ENCODE measurements around the gene DNAJC5G.
"Not testable (repeated sequence)": the region's sequence is repeated elsewhere in the genome, so short reads cannot be mapped to it uniquely, and the experiment has no call there.

The DNAJC5G gene

GRCh38 chr2:27262379-27263286 lies 12.6 kb upstream of the DNAJC5G start, which contains the start of gene SLC30A3:
SLC30A3 (minus strand) TSS chr2:27263047; CDS start chr2:27262906, 141 bp downstream.
- Mint-ChIP-seq H3K4me3 (peak within 1 kb of the TSS; percentile 82), H3K36me3 (ENCODE audit: low read depth) (no peaks in the 10 kb centered on the region), H3K27ac (no peak within 1 kb of the TSS), H3K4me1 (peaks cover 34% of the 10 kb centered on the region), H3K27me3 (ENCODE audit: low read depth, poor library complexity) (peaks cover 44% of the 10 kb centered on the region), H3K9me3 (no peaks in the 10 kb centered on the region)
- no peak for TF ChIP-seq CTCF (IDR thresholded peaks at IDR 0.05)
- peak; percentile 78 for DNase-seq

- Mint-ChIP-seq H3K36me3 (ENCODE audit: low read depth) (no peaks in the 10 kb centered on the region), H3K4me1 (peaks cover 34% of the 10 kb centered on the region), H3K27ac (no peak overlapping the region), H3K9me3 (no peaks in the 10 kb centered on the region), H3K4me3 (peak overlapping the region; percentile 82), H3K27me3 (ENCODE audit: low read depth, poor library complexity) (peaks cover 35% of the 10 kb centered on the region)
- DNase-seq: peak; percentile 32
- TF ChIP-seq CTCF (IDR thresholded peaks at IDR 0.05): no peak
Observed at GRCh38 chr2:27263287-27264252, 11.7 kb upstream of the DNAJC5G start.

- H3K27ac Mint-ChIP-seq: no peak overlapping the region
- no peak for DNase-seq
- H3K4me3 Mint-ChIP-seq: peak overlapping the region; percentile 82
- H3K36me3 Mint-ChIP-seq (ENCODE audit: low read depth): no peaks in the 10 kb centered on the region
- no peaks in the 10 kb centered on the region for H3K9me3 Mint-ChIP-seq
- TF ChIP-seq CTCF (IDR thresholded peaks at IDR 0.05): no peak
- peaks cover 34% of the 10 kb centered on the region for H3K4me1 Mint-ChIP-seq
- H3K27me3 Mint-ChIP-seq (ENCODE audit: low read depth, poor library complexity): peaks cover 28% of the 10 kb centered on the region
Observed at GRCh38 chr2:27264253-27264752, 10.9 kb upstream of the DNAJC5G start.

- H3K36me3 Mint-ChIP-seq (ENCODE audit: low read depth): no peaks in the 10 kb centered on the region
- H3K9me3 Mint-ChIP-seq: no peaks in the 10 kb centered on the region
- H3K4me3 Mint-ChIP-seq: peak overlapping the region; percentile 74
- peak; percentile 64 for TF ChIP-seq CTCF (IDR thresholded peaks at IDR 0.05)
- H3K4me1 Mint-ChIP-seq: peaks cover 34% of the 10 kb centered on the region
- DNase-seq: peak; percentile 84
- no peak overlapping the region for H3K27ac Mint-ChIP-seq
- H3K27me3 Mint-ChIP-seq (ENCODE audit: low read depth, poor library complexity): peaks cover 22% of the 10 kb centered on the region
Observed at GRCh38 chr2:27264753-27265535, 10.3 kb upstream of the DNAJC5G start.

GRCh38 chr2:27265536-27265870 lies 9.7 kb upstream of the DNAJC5G start:
- Mint-ChIP-seq H3K4me1 (peaks cover 34% of the 10 kb centered on the region), H3K27me3 (ENCODE audit: low read depth, poor library complexity) (peaks cover 16% of the 10 kb centered on the region), H3K36me3 (ENCODE audit: low read depth) (no peaks in the 10 kb centered on the region), H3K9me3 (no peaks in the 10 kb centered on the region), H3K4me3 (peak overlapping the region; percentile 24), H3K27ac (no peak overlapping the region)
- no peak for DNase-seq
- TF ChIP-seq CTCF (IDR thresholded peaks at IDR 0.05): no peak

GRCh38 chr2:27268296-27268695 lies 6.9 kb upstream of the DNAJC5G start:
- peaks cover 11% of the 10 kb centered on the region for H3K27me3 Mint-ChIP-seq (ENCODE audit: low read depth, poor library complexity)
- not testable (repeated sequence) for H3K9me3 Mint-ChIP-seq; DNase-seq; H3K4me3 Mint-ChIP-seq; H3K27ac Mint-ChIP-seq; H3K36me3 Mint-ChIP-seq (ENCODE audit: low read depth)
- peaks cover 34% of the 10 kb centered on the region for H3K4me1 Mint-ChIP-seq

Data from nephron progenitor cell (in vitro differentiated cells).